ENCODE data around the gene PEX5L.
A peak's percentile ranks its signal among the peaks of the same experiment; 100 is the strongest.

PEX5L gene

DNA sequence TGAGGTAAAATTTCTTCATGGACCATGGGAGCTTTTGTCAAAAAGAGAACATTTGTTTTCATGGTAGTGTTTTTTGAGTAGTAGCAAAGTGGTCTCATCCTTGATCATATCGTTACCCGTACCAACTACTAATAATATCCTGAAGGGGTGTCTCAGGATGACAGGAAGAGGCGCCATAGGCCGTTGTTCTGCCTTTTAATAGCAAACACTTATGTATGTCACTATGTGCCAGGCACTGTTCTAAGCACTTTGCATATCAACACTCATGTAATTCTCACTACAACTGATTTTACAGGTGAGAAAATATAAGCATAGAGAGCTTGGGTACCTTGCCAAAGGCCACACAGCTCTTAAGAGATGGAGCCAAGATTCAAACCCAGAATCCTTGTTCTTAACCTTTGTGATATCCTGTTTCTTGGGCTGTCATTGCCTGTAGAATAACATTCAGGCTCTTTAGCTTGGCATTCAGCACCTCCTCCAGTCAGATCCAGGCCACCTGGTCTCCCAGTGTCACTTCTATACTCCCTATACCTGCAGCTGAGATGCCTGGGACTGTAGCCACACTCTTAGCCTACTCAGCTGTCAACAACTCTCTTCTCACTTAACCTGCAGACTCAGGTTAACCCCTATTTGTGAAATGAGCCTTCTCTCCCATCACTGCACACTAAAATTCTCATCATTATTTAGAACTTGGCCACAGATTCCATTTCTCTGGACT lies 270.2 kb downstream of the PEX5L start:
- no peak for DNase-seq

DNA sequence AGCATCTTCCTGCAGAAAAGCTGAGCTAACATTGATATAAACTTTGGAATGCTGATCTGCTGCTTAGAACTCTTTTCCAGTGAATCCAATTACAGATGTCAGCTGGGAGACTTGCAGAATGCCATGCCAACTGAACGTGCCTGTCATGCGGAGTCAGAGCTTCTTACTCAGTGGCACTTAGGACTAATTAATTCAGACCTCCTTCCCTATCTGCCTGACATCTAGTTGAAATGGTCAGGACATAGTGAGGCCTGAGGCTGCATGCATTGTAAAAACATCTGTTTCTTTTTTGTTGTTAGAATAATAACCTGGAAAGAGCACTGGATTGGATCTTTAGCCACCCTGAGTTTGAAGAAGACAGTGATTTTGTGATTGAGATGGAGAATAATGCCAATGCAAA lies 271.3 kb downstream of the PEX5L start:
- no peak for DNase-seq

DNA sequence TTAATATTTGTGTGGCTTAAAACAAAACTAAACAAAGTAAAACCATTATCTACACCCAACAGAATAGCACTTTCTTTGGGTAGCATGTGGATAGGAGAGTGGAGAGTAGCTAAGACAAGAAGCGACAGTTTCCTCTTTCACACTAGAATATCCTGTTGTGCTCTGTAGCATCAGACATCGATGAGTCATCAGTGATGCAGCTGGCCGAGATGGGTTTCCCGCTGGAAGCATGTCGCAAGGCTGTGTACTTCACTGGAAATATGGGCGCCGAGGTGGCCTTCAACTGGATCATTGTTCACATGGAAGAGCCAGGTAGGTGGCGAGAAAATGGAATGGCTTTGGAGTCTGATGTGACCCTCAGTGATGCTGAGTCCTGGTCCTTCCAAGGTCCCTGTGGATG lies 275.8 kb downstream of the PEX5L start:
- no peak for DNase-seq

DNA sequence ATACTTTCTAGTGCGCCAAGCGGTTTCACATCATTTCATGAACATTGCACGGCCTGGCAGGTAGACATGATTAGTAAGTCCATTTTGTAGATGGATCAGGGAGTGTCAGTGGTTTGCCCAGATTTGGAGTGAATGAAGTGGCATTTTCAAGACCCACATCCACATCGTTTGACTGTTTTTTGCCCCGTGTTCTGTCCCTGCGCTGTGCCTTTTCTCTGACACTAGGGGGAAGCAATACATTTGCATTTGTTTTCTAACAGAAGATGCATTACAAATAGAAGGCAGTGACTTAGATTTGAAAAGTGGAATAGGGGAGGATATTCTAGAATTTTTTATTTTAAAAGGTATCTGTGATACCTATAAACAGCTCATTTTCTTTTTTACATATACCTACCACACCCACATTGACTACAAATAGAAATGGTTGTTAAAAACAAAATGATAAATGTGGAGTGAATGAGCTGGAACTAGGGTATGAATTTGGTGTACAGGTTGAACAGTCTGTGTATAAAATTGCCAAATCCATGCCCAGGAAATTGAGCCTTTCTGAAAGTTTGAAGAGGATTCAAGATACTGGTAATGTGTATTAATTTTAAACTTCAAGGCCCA lies 285.9 kb downstream of the PEX5L start:
- DNase-seq, result peak in 1 of 2 experiments; percentile 63

DNA sequence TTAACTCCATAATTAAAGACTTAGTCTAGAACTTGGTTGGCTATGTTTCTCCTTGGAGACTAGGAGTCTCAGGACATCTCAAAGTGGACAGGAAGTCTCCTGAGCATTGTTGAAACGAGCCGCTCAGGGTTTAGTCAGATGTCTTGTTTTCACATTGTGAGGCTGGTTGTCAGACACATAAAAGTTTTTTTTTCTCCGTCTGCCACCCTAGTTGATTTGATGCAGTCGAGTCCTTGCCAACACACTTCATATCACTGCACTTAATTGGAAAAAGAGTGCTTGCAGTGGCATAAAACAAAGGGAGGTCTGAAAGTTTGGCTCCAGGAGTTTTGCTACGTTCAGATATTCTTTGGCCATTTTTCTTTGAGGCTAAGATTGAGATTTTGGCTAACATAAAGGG lies 291.0 kb downstream of the PEX5L start:
- DNase-seq, result no peak

DNA sequence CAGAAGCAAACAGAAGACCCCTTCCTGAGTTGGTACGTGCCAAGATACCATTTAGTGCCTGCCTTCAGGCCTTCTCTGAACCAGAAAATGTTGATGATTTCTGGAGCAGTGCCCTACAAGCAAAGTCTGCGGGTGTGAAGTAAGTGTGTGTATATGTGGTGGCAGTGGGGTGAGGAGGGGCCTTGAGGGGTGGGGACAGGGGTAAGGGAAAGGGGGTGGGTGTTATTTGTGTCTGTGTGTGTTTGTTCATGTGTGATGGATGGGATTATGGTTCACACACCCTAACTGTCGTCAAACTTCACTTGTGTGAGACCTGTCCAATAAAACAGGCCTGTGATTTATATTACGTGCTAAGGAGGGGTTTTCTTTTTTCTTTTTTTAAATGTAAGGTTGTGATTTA lies 291.7 kb downstream of the PEX5L start:
- no peak for DNase-seq
